Activated CD4-positive, alpha-beta T cell treated with anti-CD3 and anti-CD28 coated beads, Interleukin-2, Interleukin-4, amounts not matched to agents 100 ng/mL and 50 ng/mL, durations not matched to agents 16 hours and 8 hours (primary cell): ENCODE measurements around the gene MEF2C.

ENCODE experiments used
- DNase-seq: peaks from one replicate; pipeline ENCODE4 v3.0.0-alpha.2; 2020; ENCODE audit warnings: low spot score

Gene MEF2C

DNA sequence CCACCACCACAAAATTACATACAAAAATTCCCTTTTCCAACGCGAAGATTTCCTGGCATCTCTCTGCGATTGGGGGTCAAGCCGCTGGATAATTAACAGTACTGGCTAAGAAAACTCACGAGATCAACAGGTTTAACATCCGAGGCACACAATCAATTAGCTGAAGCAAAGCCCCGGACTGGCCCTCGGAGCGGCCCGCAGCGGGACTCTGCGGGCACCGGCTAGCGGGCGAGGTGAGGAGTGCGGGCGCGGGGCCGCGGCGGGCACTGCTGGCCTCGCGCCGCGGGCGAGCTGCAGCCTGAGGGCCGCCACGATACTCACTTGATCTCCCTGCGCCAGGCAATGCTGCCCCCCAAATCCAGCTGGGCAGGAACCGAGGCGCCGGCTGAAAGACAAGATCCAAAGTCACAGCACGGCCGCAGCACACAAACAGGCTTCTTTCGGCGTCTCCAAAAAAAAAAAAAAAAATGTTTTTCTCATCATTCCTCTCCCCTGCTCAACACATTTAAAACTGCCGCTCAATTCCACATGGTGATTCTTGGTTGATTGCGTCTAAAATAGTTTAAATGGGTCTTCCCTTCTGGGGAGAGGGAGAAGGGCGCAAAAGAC, 210.2 kb downstream of the MEF2C start:
- DNase-seq, result no peak

DNA sequence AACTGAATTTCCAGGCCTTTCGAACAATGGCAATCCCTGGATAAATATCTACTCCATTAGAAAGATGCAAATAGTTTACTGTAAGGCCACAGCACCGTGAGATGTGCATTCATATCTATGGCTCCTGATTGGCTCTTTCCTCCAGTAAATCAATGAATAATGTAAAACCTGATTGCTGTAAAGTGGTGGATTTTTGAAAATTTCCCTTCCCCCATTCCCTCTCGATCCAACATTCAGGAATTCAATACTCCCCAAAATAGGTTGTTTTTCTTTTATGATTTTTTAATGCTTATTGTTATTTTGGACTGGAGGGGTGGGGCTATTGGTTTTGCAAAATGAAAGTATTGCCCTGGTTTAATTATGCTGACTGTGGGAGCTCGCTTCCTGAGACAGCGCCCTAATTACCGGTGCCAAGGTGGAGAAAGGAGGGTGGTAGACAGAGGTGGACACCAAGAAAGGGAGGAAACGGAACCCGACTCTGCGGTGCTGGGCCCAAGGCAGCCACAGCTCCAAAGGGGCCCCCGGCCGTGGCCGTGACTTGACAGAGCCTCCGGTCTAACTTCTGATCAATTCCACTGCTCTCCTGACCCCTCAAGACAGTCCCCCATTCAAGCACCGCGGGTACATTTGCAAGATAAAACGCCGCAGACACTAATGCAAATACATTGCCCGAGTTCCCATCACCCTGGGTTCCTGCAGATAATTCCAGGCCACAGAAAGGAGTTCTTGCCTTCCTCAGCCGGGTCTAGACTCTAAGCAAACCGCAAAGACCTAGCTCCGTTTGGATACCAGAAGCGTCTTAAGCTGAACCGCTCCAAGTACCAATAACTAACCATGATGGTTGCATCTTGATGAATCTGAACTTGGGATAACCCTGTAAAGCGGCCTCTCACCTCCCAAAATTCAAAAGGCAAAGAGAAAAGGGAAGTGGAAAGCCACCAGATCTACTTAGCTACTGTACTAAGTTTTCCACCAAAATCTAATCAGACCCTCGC, 211.2 kb downstream of the MEF2C start:
- no peak for DNase-seq

DNA sequence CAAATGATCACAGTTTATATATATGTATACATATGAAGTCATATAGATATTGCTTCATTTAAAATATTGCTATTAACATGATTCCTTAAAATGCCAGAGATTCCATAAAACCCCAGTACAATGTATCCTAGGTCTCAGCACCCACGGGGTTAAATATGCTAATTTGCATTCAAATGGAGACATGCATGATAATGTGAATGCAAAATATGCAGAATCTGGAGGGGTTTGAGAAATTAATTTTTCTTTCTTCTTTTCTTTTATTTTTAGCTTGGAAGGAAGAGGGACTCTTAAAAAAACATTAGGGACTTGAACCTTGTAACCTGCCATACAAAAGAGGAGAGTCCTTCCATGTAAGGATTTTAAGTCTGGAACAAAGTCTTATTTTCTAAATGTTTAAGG, 211.9 kb downstream of the MEF2C start:
- DNase-seq, result no peak

DNA sequence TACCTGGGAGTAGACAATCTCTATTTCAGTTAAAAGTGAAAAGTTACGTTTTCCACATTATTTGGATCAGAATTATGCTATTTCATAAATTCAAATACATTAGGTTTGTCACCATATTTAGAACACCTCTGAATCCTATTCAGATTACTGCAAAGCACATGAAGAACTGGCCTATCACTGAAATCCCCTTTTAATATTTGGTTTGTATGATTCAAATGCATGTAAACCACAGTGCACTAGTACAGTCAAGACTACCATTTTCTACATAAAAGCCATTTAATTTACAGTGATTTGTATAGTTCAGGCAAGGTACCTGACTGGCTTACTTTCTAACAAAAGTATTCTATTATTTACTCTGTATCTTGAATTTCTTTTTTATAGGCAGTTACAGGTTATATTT, 212.5 kb downstream of the MEF2C start:
- no peak for DNase-seq

DNA sequence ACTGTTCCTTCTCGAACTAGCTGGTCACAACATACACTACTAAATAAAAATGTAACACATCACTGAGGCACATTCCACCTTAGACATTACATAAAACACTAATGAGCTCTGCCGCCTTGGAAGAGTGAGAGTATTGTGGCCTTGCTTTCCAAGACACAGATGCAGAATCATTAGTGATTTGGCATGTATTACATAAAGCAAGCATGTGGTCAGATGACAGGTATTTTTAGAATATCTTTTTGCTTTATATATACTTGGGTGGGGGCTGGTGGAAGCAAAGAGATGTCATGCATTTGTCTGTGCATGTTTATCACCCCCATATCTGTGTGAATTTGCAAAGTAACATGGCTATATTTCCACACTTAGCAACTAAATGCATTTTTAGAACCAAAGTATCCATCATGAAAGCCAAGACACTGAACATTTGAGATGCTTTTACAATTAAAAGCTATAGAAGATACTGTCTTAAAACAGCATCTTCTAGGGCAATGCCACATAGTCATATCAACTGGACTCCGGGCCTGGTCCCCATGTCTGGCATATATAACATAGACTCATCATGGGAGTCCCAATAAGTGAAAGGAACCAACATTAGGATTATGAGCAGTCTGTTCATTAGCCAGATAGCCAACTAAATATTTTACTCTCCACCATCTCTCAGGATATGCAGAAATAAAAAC, 213.5 kb downstream of the MEF2C start:
- no peak for DNase-seq

DNA sequence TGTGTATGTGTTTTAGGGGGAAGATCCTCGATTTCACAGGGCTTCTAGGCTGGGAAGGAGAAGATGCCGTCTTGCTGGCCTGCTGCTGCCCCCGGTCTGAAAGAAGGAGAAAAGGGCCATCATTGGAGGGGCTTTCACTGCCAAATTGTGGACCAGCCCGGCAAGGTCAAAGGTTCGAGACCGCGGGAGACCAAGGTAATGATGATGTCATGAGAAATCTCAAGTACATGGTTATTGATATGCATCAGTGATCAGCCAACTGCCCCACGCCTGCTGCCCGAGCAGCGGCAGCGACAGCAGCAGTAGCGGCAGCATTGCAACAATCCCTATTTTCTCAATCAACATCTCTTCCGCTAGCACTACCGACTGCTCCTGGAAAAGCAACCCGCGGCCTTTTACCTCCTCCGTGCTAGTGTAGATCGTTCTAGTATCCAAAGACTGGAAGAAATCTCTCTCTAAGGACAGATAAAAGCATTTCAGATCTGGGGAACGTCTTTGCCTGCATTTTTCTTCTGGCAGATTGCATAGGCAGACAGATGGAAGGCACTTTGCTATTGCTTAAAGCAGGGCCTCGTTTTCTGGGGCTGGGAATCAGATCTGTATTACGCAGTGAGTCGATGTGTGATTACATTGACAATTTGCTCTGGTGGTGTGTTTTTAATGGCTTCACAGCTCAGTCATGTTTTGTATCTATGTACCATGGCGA, 215.3 kb downstream of the MEF2C start:
- no peak for DNase-seq
